CD4-positive, alpha-beta T cell treated with Interleukin-17A for 4 hours (primary cell): ENCODE measurements around the gene CGREF1.
A peak's percentile ranks its signal among the peaks of the same experiment; 100 is the strongest.

Experiments
- DNase-seq: peaks from one replicate; pipeline ENCODE4 v3.0.0-alpha.2; 2020; ENCODE audit warnings: mixed read lengths

CGREF1 gene

DNA sequence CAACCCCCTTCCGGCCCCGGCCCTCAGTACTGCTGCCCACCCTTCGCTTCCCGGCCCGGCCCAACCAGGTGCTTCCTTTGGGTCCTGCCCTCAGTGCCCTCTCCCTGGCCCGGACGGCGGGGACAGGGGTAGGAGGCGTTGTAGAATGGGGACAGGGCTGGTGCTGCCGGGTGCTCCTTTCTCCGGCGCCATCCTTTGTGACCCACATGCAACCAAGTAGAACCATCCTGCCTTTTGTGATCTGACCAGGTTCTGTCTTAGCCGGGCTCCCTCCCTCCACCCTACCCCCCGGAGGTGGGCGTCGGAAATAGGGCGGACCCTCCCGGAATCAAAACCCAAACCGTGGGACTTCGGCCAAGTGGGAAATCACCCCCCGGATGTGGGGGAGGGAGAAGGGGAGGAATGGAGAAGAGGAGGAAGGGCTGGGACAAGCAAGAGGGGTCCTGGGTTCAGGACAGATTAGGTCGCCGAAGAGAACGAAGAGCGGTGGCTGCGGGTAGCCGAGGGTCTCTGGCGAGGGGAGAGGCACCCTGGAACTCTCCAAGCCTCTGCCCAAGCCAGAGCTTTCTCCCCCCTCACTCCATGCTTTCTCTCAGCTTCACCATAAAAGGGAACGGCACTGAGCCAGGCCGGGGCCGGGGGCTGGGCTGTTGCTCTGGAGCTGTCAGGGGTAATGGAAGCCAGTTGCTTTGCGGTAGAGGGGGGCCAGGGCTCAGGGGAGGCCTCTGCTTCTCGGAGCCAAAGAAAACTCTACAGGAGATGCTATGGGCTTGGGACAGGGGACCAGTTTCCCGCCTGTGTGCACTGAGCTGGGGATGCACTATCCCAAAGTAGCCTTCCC is 46.7 kb downstream of the CGREF1 start:
- no peak for DNase-seq

DNA sequence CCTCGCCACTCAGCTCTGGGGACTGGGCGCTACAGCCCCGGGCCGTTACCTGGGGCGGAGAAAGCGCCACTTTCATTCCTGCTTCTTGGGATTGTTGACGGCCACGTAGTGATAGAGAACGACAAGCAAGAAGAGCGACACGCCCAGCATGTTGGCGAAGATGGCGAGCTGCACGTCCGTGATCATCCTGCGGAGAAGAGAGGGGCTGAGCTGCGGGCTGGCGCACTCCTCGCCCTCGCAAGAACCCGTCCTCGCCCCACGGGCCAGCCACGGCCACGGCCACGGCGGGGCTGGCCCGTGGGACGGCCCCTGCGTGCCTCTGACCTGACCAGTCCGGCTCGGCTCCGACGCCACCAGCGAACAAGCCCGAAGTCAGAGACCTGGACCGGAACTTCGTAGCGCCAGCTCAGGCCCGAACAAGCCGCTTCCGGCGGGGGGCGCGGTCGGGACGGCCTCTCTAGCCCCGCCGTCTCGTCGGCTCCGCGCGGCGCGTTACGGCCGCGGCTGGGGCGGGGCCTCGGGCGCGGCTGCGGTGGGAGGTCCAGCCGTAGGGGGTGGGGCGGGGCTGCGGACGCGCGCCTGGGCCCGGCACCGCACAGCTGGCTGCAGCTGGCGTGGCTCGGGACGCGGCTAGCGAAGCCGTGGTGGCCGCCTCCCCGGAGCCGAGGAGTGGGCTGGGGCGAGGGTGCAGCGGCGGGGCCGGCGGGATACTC is 47.5 kb downstream of the CGREF1 start, which contains the start of gene OST4:
Gene OST4, minus strand, starts transcription at position 378 of the 713 bp plus-strand sequence.
- DNase-seq = peak; percentile 93

DNA sequence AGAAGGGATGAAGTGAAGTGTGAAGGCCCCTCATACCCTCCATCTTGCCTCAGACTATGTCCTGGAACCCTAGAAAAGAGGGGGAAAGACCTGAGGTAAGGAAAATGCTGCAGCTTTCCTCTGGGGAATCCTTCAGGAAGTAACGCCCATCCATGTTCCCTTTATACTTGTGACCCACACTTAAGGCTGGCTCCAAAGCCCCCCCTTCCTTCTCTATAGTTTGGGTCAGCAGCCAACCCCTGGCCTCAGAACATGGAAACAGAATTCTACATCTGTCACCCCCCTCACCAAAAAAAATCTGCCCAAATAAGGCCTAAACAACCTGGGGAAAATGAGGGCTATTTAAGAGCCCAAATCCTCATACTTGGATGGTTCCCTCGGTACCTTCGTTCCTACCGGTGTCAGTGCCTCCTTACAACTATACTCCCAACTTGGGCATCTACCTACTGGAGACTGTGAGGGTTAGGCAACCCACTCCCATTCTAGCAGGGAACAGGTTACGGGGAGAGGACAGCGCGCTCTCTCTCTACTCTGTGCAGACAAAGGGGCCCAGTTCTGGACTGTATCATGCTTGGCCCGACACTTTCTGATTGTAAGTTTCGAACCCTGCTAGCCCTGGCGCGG is 48.2 kb downstream of the CGREF1 start:
- no peak for DNase-seq

DNA sequence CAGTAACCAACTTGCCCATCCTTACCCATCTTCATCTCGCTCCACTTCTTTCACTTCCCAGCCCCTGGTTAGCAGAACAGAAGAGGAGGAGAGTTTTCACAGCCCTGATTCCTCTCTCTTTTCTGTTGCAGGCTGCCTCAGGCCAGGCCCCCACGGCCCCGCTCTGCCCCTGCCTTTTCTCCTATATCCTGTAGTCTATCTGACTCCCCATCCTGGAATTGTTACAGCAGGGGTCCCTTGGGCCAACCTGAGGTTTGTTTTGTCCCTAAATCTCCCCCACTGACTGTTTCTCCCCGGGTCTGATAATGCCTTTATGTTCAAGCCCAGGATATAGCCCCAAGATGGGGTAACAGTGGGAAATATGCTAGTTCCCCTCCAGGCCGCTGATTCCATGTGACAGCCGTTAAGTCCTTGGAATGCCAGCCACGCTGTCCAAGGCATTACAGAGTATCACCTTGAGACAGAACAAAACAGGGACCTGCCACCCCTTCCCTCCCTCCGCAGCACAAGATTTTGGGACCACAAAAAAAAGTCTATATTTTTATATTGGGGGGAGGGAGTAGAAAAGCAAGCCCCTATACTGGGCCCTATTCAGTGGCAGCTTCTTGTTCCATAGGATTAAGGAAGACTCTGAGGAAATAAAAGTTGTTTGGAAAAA is 48.8 kb downstream of the CGREF1 start:
- DNase-seq = no peak

DNA sequence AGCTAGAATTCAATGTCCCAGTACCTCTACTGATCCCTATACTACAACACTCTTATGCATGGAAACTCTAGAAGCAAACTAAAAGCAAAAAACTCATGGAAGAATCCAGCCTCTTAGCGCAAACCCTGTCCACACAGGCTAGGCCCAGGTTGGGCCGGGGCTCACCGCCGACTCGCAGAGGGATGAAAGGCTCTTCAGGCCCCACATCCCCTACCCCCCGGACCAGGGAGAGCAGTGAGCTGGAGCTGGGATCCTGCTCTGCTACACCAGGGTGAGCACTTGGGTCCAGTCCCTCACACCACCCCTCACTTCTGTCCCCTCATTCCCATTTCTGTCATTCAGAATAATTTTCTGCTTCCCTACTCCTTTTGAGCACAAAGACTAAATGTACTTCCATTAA is 49.5 kb downstream of the CGREF1 start:
- no peak for DNase-seq

DNA sequence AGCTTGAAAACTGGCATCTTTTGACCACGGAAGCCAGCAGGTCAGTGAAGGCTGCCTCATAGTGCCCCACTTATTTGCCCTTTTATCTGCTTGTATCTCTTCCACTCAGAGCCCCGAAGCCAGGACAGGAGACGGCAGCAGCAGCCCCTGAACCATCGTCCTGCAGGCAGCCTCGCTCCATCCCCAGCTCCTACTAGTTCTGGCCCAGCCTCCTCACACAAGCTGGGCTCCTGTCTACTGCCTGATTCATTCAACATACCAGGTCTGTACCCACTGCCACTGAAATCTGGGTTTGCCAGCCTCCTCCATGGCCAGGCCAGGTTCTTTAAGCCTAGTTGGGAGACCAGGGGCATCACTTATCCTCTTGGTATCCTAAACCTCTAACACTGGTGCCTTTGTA is 51.5 kb downstream of the CGREF1 start:
- DNase-seq = no peak

DNA sequence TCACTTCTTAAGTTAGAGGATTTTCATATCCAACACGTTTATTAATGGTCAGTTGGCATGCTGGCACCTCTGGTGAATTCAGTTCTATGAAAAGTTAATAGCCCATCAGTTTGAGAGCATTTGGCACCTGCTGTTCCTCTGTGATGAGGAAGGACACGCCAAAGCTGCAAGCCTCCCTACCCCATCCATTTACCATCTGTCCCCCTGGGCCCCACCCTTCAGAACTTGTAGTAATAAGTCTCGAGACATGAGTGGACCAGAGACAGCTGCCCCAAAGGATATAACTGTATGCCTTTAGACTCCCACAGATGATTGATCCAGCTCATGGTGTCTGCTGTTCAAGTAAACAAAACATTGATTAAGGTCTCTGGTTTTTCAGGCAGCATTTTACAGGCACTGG is 53.8 kb downstream of the CGREF1 start:
- DNase-seq = no peak

DNA sequence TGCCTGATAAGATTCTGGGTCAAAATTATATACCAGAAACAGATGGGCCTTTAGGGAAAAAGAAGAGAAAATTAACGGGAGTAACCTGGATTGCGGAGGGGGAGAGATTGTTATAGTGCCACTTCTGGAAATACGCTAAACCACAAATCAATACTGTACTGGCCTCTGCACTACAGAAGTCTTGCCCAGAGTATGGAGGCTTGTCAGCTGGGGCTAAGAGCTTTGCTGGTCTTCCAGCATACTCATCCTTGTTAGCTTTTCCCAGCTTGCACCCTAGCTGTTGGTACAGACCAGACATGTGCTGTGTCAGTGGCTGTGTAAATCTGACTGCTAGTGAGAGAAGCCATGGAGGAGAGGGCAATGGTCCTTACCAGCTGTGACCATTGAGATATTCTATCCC is 58.6 kb downstream of the CGREF1 start:
- DNase-seq = no peak

DNA sequence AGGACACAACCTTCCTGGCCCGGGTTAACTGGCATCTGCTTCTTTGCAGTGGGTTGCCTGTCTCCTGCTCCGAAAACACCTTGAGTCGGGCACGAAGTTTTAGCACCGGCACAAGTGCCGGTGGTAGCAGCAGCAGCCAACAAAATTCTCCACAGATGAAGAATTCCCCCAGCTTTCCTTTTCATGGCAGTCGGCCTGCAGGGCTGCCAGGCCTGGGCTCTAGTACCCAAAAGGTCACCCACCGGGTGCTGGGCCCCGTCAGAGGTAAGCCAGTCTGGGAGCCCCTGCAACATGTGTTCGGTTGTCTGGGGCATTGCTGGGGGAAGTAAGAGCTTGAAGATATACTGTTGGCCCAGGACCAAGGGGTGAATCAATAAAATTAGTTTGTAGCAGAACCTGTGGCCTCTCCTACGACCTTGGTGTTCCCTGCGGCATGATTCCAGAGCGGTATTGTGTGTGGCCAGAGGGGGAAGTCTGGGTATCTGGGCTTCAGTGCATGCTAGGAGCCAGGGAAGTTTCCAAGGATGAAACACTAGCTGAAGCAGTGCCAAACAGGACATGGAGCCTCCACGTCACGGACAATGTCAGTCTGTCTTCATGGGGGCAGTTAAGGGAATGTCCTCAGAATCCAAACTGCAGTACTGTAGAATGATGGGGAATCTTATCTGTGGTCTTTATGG is 59.6 kb downstream of the CGREF1 start:
- DNase-seq = no peak

DNA sequence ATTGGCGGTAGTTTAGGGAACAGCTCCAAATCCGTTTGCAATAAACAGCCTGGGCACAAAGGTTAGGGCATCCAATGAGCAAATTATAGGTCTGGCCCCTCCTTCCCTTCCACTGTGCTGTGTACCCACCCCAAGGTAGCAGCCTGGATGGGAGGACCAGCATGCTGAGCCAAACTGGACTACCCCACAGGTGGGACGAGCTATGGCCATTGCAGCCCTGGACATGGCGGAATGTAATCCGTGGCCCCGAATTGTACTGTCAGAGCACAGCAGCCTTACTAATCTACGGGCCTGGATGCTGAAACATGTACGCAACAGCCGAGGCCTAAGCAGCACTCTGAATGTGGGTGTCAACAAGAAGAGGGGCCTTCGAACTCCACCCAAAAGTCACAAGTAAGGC is 60.7 kb downstream of the CGREF1 start:
- DNase-seq = no peak

DNA sequence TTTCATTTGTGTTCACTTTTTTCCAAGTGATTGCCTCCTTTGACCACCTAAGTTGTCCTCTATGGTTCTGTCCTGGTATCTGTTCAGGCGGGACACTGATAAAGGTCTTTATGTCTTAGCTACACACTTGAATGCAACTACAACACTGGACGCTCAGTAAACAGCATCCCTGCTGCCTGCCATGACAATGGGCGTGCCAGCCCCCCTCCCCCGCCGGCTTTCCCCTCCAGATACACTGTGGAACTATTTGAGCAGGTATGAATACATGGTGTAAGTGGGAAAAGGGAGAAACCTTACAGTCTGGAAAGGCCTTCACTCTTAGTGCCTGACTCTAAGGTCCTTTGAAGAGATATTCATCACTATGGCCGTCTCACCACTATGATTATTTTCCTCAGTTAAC is 61.7 kb downstream of the CGREF1 start:
- DNase-seq = no peak

DNA sequence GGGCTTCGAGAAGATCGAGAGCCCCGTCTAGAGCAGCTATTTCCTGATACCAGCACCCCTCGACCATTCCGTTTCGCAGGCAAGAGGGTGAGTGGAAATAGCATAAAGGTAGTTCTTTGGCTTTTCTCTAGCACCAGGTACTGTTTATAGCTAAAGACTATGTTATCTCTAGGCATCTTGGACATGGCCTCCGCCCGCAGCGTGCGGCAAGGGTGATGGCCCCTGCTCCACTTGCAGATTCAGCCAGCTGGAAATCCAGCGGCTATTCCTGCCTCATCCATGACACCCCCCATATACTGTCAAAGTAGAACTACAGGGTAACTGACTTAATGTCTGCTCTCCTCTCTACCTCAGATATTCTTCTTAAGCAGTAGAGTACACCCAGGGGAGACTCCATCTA is 64.2 kb downstream of the CGREF1 start:
- DNase-seq = no peak

DNA sequence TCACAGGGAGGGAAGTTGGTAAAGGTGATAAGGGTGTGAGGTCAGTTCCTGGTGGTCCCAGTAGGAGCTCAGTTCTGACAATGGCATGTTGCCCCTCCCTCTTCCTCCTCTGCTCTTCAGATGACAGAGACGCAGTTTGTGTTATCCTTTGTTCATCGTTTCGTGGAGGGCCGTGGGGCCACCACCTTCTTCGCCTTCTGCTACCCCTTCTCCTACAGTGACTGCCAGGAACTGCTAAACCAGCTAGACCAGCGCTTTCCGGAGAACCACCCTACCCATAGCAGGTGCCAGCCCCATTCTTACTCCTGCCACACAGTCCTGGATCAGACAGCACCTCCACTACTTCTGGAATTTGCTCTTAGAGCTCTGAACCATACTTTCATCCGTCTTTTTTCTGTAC is 65.2 kb downstream of the CGREF1 start:
- DNase-seq = no peak

DNA sequence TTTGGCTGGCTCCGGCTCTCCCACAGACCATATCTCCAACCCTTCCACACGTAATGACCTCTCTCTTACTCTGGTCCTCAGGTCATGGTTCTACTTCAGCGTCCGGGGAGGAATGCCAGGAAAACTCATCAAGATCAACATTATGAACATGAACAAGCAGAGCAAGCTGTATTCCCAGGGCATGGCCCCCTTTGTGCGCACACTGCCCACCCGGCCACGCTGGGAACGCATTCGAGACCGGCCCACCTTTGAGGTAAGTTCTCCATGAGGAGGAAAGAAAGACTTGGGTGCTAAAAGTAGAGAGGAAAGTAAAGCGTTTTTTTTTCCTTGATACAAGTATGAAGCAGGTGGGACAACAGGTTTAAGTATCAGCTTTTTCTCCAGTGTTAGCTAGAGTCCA is 65.6 kb downstream of the CGREF1 start:
- no peak for DNase-seq

DNA sequence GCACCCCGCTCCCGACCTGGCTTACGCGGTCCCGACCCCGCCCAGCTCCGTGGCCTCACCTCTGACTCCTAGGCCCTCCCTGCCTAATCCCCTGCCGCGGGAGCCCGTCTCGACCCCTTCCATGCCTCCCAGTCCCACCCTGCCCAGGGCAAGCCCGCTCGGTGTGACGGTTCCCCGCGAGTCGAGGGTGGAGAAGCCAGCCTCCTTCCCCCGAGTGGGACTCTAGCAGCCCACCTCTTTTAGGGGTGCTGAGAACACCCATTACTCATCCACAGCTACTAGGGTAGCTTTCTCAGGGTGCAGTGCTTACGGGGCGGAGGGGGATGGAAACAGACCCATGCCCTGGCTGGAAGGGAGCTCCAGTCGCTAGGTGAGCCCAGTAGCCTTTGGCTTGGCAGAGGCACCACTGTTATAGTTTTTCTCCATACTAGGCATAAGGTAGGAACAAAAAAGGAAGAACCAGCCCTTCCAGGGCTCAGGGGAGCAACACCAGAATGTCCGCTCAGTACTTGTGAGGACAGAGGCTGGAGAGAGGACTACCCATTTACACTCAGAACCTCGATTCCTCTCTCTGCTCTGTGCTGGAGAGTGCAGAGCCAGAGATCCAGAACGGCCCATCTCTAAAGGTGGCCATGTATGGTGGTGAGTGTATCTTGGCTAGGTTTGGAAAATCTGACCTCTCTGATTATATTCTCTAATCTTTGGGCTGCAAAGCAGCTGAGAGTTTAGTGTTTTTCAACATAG is 66.9 kb downstream of the CGREF1 start:
- DNase-seq = no peak

DNA sequence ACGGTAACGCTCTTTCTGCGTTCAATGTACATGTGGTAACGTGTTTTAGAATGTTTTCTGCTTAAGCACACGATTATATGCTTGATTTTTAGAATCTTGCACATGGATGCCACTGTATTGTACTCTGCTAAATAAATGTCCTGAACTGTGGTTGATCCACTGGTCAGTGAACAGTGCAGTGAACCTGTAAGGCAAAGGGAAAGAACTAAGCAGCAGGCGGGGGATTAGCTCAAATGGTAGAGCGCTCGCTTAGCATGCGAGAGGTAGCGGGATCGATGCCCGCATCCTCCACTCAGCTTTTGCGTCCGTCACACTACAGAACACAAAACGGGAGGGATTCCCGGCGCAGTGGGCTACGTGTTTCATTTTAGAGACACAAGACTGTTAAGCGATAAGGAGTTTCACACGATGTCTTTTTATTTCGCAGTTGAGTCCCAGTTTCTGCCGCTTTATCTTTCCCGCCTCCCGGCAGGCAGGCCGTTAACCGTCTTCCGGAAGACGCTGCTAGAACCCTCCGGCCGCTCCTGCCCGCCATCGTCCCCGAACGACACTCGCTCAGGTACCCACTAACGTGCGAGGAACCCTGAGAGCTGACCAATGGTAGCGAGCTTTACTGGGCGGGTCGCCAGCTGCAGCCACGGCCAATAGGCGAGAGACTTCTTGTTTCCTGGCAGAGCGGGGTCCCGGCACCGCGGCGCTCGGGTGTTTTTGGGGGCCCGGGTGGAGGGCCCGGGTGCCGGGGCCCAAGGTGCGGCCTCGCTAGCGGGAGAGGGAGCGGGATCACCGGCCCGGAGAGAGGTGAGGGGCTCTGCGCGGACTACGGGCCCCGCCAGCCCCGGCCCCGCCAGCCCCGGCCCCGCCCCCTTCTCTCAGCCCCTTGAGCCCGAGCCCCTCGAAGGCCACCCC is 67.7 kb downstream of the CGREF1 start, which contains the start of gene AGBL5:
Gene AGBL5, plus strand, starts transcription at position 673 of the 906 bp plus-strand sequence. CDS start 1,291 bp downstream, outside the sequence.
- DNase-seq = peak; percentile 95
